Measurements from ENCODE around the gene ZACN.
"Not testable (repeated sequence)": the region's sequence is repeated elsewhere in the genome, so short reads cannot be mapped to it uniquely, and the experiment has no call there.

The ZACN gene

GRCh38 chr17:76036497-76037261 is 42.3 kb upstream of the ZACN start:
- CTCF ChIA-PET, result no interaction called here
- no peak for TF ChIP-seq CTCF (IDR thresholded peaks at IDR 0.05; ENCODE audit: control extremely low read depth, extremely low read depth, low read depth, missing control alignments)
- POLR2A ChIA-PET, result no interaction called here
- no peak for DNase-seq (ENCODE audit: extremely low spot score)

- no peak for DNase-seq (ENCODE audit: extremely low spot score)
- ChIA-PET POLR2A (no interaction called here), CTCF (interaction anchor here (0.9 to 2.2 kb wide), 4 partner anchors 17 to 38 kb away, joined by 3 to 6 read pairs (median 3); partner anchors contain the start of gene CDK3)
- no peak for TF ChIP-seq CTCF (IDR thresholded peaks at IDR 0.05; ENCODE audit: control extremely low read depth, extremely low read depth, low read depth, missing control alignments)
These were observed 40.9 kb upstream of the ZACN start for GRCh38 chr17:76038050-76038449.

- DNase-seq (ENCODE audit: extremely low spot score), result no peak
- ChIA-PET CTCF (interaction anchor here (1.6 to 2.2 kb wide), 2 partner anchors 24 to 39 kb away, joined by 3 to 6 read pairs; partner anchors contain the start of gene CDK3), POLR2A (no interaction called here)
- TF ChIP-seq CTCF (IDR thresholded peaks at IDR 0.05; ENCODE audit: control extremely low read depth, extremely low read depth, low read depth, missing control alignments), result no peak
These were observed 39.9 kb upstream of the ZACN start for GRCh38 chr17:76039121-76039520.

- no peak for TF ChIP-seq CTCF (IDR thresholded peaks at IDR 0.05; ENCODE audit: control extremely low read depth, extremely low read depth, low read depth, missing control alignments)
- ChIA-PET POLR2A (no interaction called here), CTCF (interaction anchor here (0.8 to 3.2 kb wide), 4 partner anchors 26 to 259 kb away, joined by 3 to 10 read pairs (median 4); no protein-coding TSS in a partner anchor)
- no peak for DNase-seq (ENCODE audit: extremely low spot score)
These were observed 38.6 kb upstream of the ZACN start for GRCh38 chr17:76040376-76040775.

- CTCF ChIA-PET, result interaction anchor here (0.7 to 3.2 kb wide), 5 partner anchors 15 to 237 kb away, joined by 3 to 19 read pairs (median 4); no protein-coding TSS in a partner anchor
- not testable (repeated sequence) for DNase-seq (ENCODE audit: extremely low spot score)
- POLR2A ChIA-PET, result interaction anchor here (0.7 kb wide), 1 partner anchor 46 kb away, joined by 3 read pairs; no protein-coding TSS in a partner anchor
These were observed 36.1 kb upstream of the ZACN start for GRCh38 chr17:76042868-76043267.

GRCh38 chr17:76044475-76045007 is 34.4 kb upstream of the ZACN start:
- POLR2A ChIA-PET; CTCF ChIA-PET; DNase-seq (ENCODE audit: extremely low spot score): not testable (repeated sequence)

GRCh38 chr17:76046064-76046463 is 32.9 kb upstream of the ZACN start:
- DNase-seq (ENCODE audit: extremely low spot score), result no peak
- CTCF ChIA-PET, result interaction anchor here (0.9 to 2.2 kb wide), 5 partner anchors 12 to 141 kb away, joined by 3 to 9 read pairs (median 3); no protein-coding TSS in a partner anchor
- TF ChIP-seq CTCF (IDR thresholded peaks at IDR 0.05; ENCODE audit: control extremely low read depth, extremely low read depth, low read depth, missing control alignments), result no peak
- POLR2A ChIA-PET, result no interaction called here
